Measurements from ENCODE around the gene NKAIN2. TPM values are rescaled to one million over a fixed set of nuclear protein-coding genes. Genes with fewer than 3 reads are reported as not detected.
"Not testable (repeated sequence)": the region's sequence is repeated elsewhere in the genome, so short reads cannot be mapped to it uniquely, and the experiment has no call there.

The NKAIN2 gene
- total RNA-seq, 1 donor from 2014 or later = not detected

- DNase-seq (ENCODE audit: low read depth, low spot score) = no peak
These were observed 153.0 kb downstream of the NKAIN2 start for GRCh38 chr6:123956492-123957139.

GRCh38 chr6:123962508-123962907, 158.8 kb downstream of the NKAIN2 start:
- no peak for DNase-seq (ENCODE audit: low read depth, low spot score)

- DNase-seq (ENCODE audit: low read depth, low spot score) = no peak
These were observed 162.2 kb downstream of the NKAIN2 start for GRCh38 chr6:123965894-123966293.

- DNase-seq (ENCODE audit: low read depth, low spot score) = no peak
These were observed 163.0 kb downstream of the NKAIN2 start for GRCh38 chr6:123966618-123967017.

GRCh38 chr6:123967905-123968304, 164.2 kb downstream of the NKAIN2 start:
- DNase-seq (ENCODE audit: low read depth, low spot score) = no peak

- DNase-seq (ENCODE audit: low read depth, low spot score) = no peak
These were observed 169.1 kb downstream of the NKAIN2 start for GRCh38 chr6:123972600-123973294.

- no peak for DNase-seq (ENCODE audit: low read depth, low spot score)
These were observed 176.6 kb downstream of the NKAIN2 start for GRCh38 chr6:123980311-123980710.

GRCh38 chr6:123986938-123987337, 183.3 kb downstream of the NKAIN2 start:
- DNase-seq (ENCODE audit: low read depth, low spot score) = no peak

- not testable (repeated sequence) for DNase-seq (ENCODE audit: low read depth, low spot score)
These were observed 186.3 kb downstream of the NKAIN2 start for GRCh38 chr6:123989918-123990317.

- no peak for DNase-seq (ENCODE audit: low read depth, low spot score)
These were observed 186.7 kb downstream of the NKAIN2 start for GRCh38 chr6:123990376-123990775.

GRCh38 chr6:123994168-123994567, 190.5 kb downstream of the NKAIN2 start:
- DNase-seq (ENCODE audit: low read depth, low spot score) = no peak

- no peak for DNase-seq (ENCODE audit: low read depth, low spot score)
These were observed 191.4 kb downstream of the NKAIN2 start for GRCh38 chr6:123994891-123995635.

GRCh38 chr6:123997223-123997622, 193.6 kb downstream of the NKAIN2 start:
- DNase-seq (ENCODE audit: low read depth, low spot score) = no peak

GRCh38 chr6:124002377-124003081, 198.9 kb downstream of the NKAIN2 start:
- DNase-seq (ENCODE audit: low read depth, low spot score) = no peak

GRCh38 chr6:124007266-124007665, 203.6 kb downstream of the NKAIN2 start:
- DNase-seq (ENCODE audit: low read depth, low spot score) = no peak

- DNase-seq (ENCODE audit: low read depth, low spot score) = no peak
These were observed 204.6 kb downstream of the NKAIN2 start for GRCh38 chr6:124008000-124008987.

GRCh38 chr6:124008988-124009765, 205.5 kb downstream of the NKAIN2 start:
- DNase-seq (ENCODE audit: low read depth, low spot score) = no peak

GRCh38 chr6:124010574-124010973, 206.9 kb downstream of the NKAIN2 start:
- no peak for DNase-seq (ENCODE audit: low read depth, low spot score)

GRCh38 chr6:124011180-124011579, 207.5 kb downstream of the NKAIN2 start:
- DNase-seq (ENCODE audit: low read depth, low spot score) = no peak

- not testable (repeated sequence) for DNase-seq (ENCODE audit: low read depth, low spot score)
These were observed 218.4 kb downstream of the NKAIN2 start for GRCh38 chr6:124022051-124022450.

Data from pulmonary artery endothelial cell (primary cell).